ENCODE data around the gene MKRN2.

DNA sequence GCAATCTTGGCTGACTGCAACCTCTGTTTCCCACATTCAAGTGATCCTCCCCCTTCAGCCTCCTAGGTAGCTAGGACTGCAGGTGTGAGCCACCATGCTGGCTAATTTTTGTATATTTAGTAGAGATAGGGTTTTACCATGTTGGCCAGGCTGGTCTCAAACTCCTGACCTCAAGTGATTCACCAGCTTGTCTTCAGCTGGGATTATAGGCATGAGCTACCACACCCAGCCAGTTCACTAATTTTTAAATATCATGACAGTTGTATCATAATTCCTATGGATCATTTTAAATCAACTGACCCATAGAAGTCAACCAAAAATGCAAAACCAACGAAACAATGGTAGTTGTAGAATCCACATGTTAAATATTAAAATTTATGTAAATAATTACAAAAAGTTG, 71.9 kb downstream of the MKRN2 start:
- TF ChIP-seq, protein P1, sequence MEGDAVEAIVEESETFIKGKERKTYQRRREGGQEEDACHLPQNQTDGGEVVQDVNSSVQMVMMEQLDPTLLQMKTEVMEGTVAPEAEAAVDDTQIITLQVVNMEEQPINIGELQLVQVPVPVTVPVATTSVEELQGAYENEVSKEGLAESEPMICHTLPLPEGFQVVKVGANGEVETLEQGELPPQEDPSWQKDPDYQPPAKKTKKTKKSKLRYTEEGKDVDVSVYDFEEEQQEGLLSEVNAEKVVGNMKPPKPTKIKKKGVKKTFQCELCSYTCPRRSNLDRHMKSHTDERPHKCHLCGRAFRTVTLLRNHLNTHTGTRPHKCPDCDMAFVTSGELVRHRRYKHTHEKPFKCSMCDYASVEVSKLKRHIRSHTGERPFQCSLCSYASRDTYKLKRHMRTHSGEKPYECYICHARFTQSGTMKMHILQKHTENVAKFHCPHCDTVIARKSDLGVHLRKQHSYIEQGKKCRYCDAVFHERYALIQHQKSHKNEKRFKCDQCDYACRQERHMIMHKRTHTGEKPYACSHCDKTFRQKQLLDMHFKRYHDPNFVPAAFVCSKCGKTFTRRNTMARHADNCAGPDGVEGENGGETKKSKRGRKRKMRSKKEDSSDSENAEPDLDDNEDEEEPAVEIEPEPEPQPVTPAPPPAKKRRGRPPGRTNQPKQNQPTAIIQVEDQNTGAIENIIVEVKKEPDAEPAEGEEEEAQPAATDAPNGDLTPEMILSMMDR (IDR thresholded peaks at IDR 0.05; ENCODE audit: low read depth, low read length): no peak
- no peak for TF ChIP-seq EZH2phosphoT487 (IDR thresholded peaks at IDR 0.05; ENCODE audit: low read depth)

All from OCI-LY3 (cell line).